Lung (tissue), 12 donors: Measurements from ENCODE around the gene OPN4. TPM values are rescaled to one million over a fixed set of nuclear protein-coding genes. Genes with fewer than 3 reads are reported as not detected.
A peak's percentile ranks its signal among the peaks of the same experiment; 100 is the strongest.

Experiments used
- ATAC-seq: fragments of 200-7000 bp; cut with Tn5 transposase; one replicate; pipeline ENCODE4 v1.9.1; 2020; ENCODE audit warnings: moderate number of reproducible peaks; ENCODE audit not compliant: insufficient read depth, low FRiP score
- DNase-seq, 3 donors: peaks; one replicate each; pipeline ENCODE4 v3.0.0-alpha.2; 2013 to 2017
- H3K27ac ChIP-seq, 2 donors: one replicate each; pipeline ENCODE4 v1.5.1; 2013; ENCODE audit warnings: mild to moderate bottlenecking in 2 of 2, moderate library complexity in 2 of 2, control low read depth in 1 of 2, inconsistent platforms in 1 of 2, low read depth in 1 of 2, low read length in 1 of 2
- H3K27me3 ChIP-seq, 3 donors: one replicate each; pipeline ENCODE4 v1.5.1; 2013; ENCODE audit warnings: low read length in 2 of 3; ENCODE audit not compliant: control insufficient read depth in 3 of 3, insufficient read depth in 3 of 3
- H3K36me3 ChIP-seq, 4 donors: one replicate each; pipeline ENCODE4 v1.5.1; 2013; ENCODE audit warnings: low read length in 4 of 4, mild to moderate bottlenecking in 1 of 4, moderate library complexity in 1 of 4; ENCODE audit not compliant: control insufficient read depth in 4 of 4, insufficient read depth in 4 of 4
- H3K4me1 ChIP-seq, 5 donors: one replicate each; pipeline ENCODE4 v1.5.1; 2013; ENCODE audit warnings: low read length in 5 of 5, mild to moderate bottlenecking in 2 of 5, moderate library complexity in 1 of 5; ENCODE audit not compliant: control insufficient read depth in 5 of 5, insufficient read depth in 5 of 5
- H3K4me3 ChIP-seq: one replicate; pipeline ENCODE4 v1.5.1; 2013; ENCODE audit warnings: mild to moderate bottlenecking, control low read depth, moderate library complexity
- H3K9ac ChIP-seq, 2 donors: one replicate each; pipeline ENCODE4 v1.5.1; 2013; ENCODE audit warnings: low read length in 2 of 2, control low read depth in 1 of 2; ENCODE audit not compliant: insufficient read depth in 1 of 2
- H3K9me3 ChIP-seq, 4 donors: one replicate each; pipeline ENCODE4 v1.5.1; 2013; ENCODE audit warnings: low read length in 3 of 4, mild to moderate bottlenecking in 1 of 4, moderate library complexity in 1 of 4; ENCODE audit not compliant: control insufficient read depth in 4 of 4, insufficient read depth in 3 of 4
- CTCF ChIP-seq: IDR thresholded peaks from 2 replicates; pipeline ENCODE4 v1.5.1; 2012; ENCODE audit warnings: mild to moderate bottlenecking; ENCODE audit errors: control extremely low read depth, extremely low read depth
- WGBS, 2 donors: extraction: QIAGEN DNeasy Blood & Tissue Kit; methylation state at CpG; one replicate each; pipeline ENCODE4 v1.1.7; 2013; 5-methylcytosine and 5-hydroxymethylcytosine counted together
- polyA plus RNA-seq, 2 donors: library from polyadenylated mRNA; stranded (reverse); fragments of 200-250 nt; gene quantifications; one replicate each; pipeline ENCODE4 v1.2.1, GENCODE V29; 2013
- total RNA-seq, 2 donors: library from RNA; depleted of rRNA in 1 of 2; stranded (reverse); fragments of >200 nt in 1 of 2; gene quantifications; one replicate each; pipeline ENCODE4 v1.2.1, GENCODE V29; 2014 to 2021
- donor health status: control.
- donor health status: control.
- donor health status: Bipolar disorder and iron deficiency.
- donor health status: healthy.
- donor health status: DM: yes; HTN: yes; CAD: no.

OPN4 gene
- total and polyA plus RNA-seq, 4 donors, result 0.12 TPM; not detected in 3

- no peak overlapping the region for H3K27ac ChIP-seq
- no peak for TF ChIP-seq CTCF
- no peaks in the 10 kb centered on the region for H3K9me3 ChIP-seq
- H3K27me3 ChIP-seq, result no peaks in the 10 kb centered on the region
- ATAC-seq (peak; percentile 67), DNase-seq (peak; percentile 94 to 98 (median 97))
- WGBS, 2 donors, result 52 to 74% methylated on average over 9 of the region's 9 CpGs
- H3K4me3 ChIP-seq, result no peak overlapping the region
- H3K4me1 ChIP-seq, result peaks cover 0 to 40% (median 8%) of the 10 kb centered on the region in 5 donors
- H3K36me3 ChIP-seq, result no peaks in the 10 kb centered on the region
- H3K9ac ChIP-seq, result no peak overlapping the region
These were observed 5.5 kb upstream of the OPN4 start for GRCh38 chr10:86648704-86649427.

GRCh38 chr10:86649471-86650150 lies 4.7 kb upstream of the OPN4 start:
- no peak for ATAC-seq
- no peaks in the 10 kb centered on the region for H3K27me3 ChIP-seq
- peaks cover 0 to 40% (median 8%) of the 10 kb centered on the region in 5 donors for H3K4me1 ChIP-seq
- no peak overlapping the region for H3K9ac ChIP-seq
- no peak for TF ChIP-seq CTCF
- no peak overlapping the region for H3K4me3 ChIP-seq
- peak in 1 of 3 donors; percentile 38 for DNase-seq
- H3K9me3 ChIP-seq, result no peaks in the 10 kb centered on the region
- no peaks in the 10 kb centered on the region for H3K36me3 ChIP-seq
- H3K27ac ChIP-seq, result no peak overlapping the region
- WGBS, 2 donors, result 78 to 86% methylated on average over 17 of the region's 17 CpGs

- no peaks in the 10 kb centered on the region for H3K27me3 ChIP-seq
- no peak overlapping the region for H3K27ac ChIP-seq
- peaks cover 0 to 40% (median 8%) of the 10 kb centered on the region in 5 donors for H3K4me1 ChIP-seq
- no peak overlapping the region for H3K4me3 ChIP-seq
- ATAC-seq (no peak), DNase-seq (no peak)
- 91 to 95% methylated on average over 8 of the region's 8 CpGs for WGBS, 2 donors
- no peaks in the 10 kb centered on the region for H3K9me3 ChIP-seq
- H3K36me3 ChIP-seq, result no peaks in the 10 kb centered on the region
- no peak overlapping the region for H3K9ac ChIP-seq
- no peak for TF ChIP-seq CTCF
These were observed 4.2 kb upstream of the OPN4 start for GRCh38 chr10:86650151-86650550.
